Endothelial cell of umbilical vein (primary cell): ENCODE measurements around the gene TRAK1.

Experiments
- CTCF ChIP-seq, 2 donors: IDR thresholded peaks; 1 replicate in 1 of 2; 2 replicates in 1 of 2; pipeline ENCODE4 v1.5.1; 2011; ENCODE audit warnings: low read length in 2 of 2, mild to moderate bottlenecking in 2 of 2, moderate library complexity in 2 of 2, control low read depth in 1 of 2, inconsistent platforms in 1 of 2, low read depth in 1 of 2; ENCODE audit not compliant: insufficient read depth in 1 of 2; ENCODE audit errors: extremely low read depth in 1 of 2
- EZH2 ChIP-seq: IDR thresholded peaks from 2 replicates; pipeline ENCODE4 v1.6.1; 2012; ENCODE audit warnings: borderline replicate concordance, low read depth, mild to moderate bottlenecking, moderate library complexity, low read length, inconsistent platforms; ENCODE audit not compliant: severe bottlenecking
- MYC ChIP-seq: IDR thresholded peaks from one replicate; pipeline ENCODE4 v1.6.1; 2011; ENCODE audit warnings: mild to moderate bottlenecking, low read depth, low read length
- POLR2A ChIP-seq: IDR thresholded peaks from 2 replicates; pipeline ENCODE4 v1.6.1; 2012; ENCODE audit warnings: low read depth, mild to moderate bottlenecking, control low read depth, low read length
- POLR2AphosphoS5 ChIP-seq: IDR thresholded peaks from 2 replicates; pipeline ENCODE4 v1.6.1; 2012; ENCODE audit warnings: low read depth, mild to moderate bottlenecking, control low read depth, low read length, moderate library complexity; ENCODE audit not compliant: insufficient read depth
- TF ChIP-seq, protein P1 (sequence below): IDR thresholded peaks from 2 replicates; pipeline ENCODE4 v1.6.1; 2011; ENCODE audit not compliant: insufficient read depth, insufficient read length

GRCh38 chr3:42070089-42070488 is 21.1 kb upstream of the TRAK1 start:
- TF ChIP-seq POLR2AphosphoS5, result no peak
- TF ChIP-seq CTCF (IDR thresholded peaks at IDR 0.05; ENCODE audit: extremely low read depth in 1 of 2, insufficient read depth in 1 of 2, low read depth in 1 of 2, low read length in 2 of 2), result no peak
- TF ChIP-seq POLR2A, result no peak
- no peak for TF ChIP-seq EZH2
- TF ChIP-seq, protein P1, sequence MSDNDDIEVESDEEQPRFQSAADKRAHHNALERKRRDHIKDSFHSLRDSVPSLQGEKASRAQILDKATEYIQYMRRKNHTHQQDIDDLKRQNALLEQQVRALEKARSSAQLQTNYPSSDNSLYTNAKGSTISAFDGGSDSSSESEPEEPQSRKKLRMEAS, result no peak
- no peak for TF ChIP-seq MYC
